KOPT-K1 (cell line): ENCODE measurements around the gene SRGAP1.
"Not testable (repeated sequence)": the region's sequence is repeated elsewhere in the genome, so short reads cannot be mapped to it uniquely, and the experiment has no call there.

Source experiments
- H3K27ac ChIP-seq: fragments of 200-600 bp; sonication (generic); 2 replicates; pipeline ENCODE4 v1.5.1; 2016; ENCODE audit warnings: antibody characterized with exemption, mild to moderate bottlenecking, low read depth, low read length; ENCODE audit not compliant: poor library complexity, severe bottlenecking
- H3K36me3 ChIP-seq: fragments of 200-600 bp; sonication (generic); 2 replicates; pipeline ENCODE4 v1.5.1; 2017; ENCODE audit warnings: antibody characterized with exemption, mild to moderate bottlenecking, low read length, moderate library complexity; ENCODE audit not compliant: insufficient read depth
- H3K9me3 ChIP-seq: fragments of 200-600 bp; sonication (generic); 2 replicates; pipeline ENCODE4 v1.5.1; 2017; ENCODE audit warnings: antibody characterized with exemption, low read length, mild to moderate bottlenecking; ENCODE audit not compliant: insufficient read depth, poor library complexity, severe bottlenecking

Gene SRGAP1

DNA sequence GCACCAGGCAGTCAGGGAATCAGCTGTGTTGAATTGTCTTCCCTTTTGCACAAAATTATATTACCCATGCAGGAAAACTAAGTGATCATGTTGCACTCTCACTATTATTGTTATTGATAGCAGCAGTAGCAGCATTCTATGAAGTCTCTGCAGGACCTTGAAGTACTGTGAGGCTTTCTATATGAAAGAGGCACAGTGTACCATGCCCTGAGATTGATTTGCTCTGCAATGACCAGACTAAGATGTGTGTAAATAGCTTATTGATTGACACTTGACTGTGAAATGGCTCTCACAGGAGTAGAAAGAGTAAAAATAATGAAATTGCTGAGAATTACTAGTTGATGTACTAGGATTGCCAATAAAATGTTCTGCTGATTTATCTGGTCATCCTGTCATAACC is 277.7 kb downstream of the SRGAP1 start:
- Histone ChIP-seq H3K36me3 (no peaks in the 10 kb centered on the region), H3K27ac (no peak overlapping the region), H3K9me3 (no peaks in the 10 kb centered on the region)

DNA sequence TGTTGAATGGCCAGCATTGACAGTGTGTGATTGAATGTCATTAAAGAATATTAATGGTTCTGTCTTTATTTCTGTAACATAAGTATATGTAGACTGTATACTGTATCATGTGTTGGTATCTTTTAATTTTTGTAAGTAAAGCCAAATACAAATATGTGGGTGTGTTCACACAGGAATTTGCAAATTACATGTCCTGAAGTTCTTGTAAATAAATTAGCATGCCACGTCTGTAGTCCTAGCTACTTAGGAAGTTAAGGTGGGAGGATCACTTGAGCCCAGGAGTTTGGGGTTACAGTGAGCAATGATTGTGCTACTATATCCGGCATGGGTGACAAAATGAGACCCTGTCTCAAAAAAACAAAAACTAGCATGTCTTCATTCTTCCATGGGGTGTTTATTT is 278.5 kb downstream of the SRGAP1 start:
- no peak overlapping the region for H3K27ac ChIP-seq
- H3K36me3 ChIP-seq = no peaks in the 10 kb centered on the region
- H3K9me3 ChIP-seq = no peaks in the 10 kb centered on the region

DNA sequence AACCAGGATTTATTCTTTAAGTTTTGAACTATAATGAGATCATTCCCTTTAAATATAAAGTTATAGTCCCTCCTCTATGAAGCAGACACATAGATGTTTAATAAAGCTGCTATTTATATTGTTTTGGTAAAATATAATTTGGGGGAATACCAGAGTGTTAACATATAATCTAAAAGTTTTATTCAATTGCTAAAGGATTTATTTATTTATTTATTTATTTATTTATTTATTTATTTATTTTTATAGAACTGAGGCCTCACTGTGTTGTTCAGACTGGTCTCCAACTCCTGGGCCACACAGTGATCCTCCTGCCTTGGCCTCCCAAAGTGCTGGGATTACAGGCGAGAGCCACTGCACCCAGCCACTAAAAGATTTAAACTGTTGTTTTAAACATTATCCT is 278.9 kb downstream of the SRGAP1 start:
- H3K27ac ChIP-seq = no peak overlapping the region
- no peaks in the 10 kb centered on the region for H3K9me3 ChIP-seq
- no peaks in the 10 kb centered on the region for H3K36me3 ChIP-seq

DNA sequence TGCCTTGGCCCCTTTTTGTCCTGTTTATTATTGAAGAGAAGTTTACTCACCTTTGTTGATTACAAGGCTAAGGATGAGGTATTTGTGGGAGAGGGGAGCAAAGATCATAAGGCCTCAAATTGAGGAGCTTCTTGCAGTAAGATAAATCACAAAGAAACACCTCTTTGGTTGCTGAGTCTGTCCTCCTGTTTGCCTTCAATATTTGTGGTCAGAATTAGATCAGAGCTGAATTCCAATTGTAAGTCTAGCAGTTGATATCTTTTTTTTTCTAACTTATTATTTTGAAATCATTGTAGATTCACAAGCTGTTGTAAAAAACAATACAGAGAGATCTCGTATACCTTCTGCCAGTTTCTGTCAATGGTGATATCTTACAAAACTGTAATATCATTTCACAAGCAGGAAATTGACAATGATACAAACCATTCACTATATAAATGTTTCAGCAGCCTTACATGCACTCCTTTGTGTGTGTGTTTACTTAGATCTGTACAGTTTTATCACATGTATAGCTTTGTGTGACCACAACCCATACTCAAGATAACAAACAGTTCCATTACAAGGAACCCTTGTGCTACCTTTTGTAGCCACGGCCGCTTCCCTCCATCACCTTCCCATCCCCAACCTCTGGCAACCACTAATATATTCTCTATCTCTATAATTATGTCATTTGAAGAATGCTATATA is 280.2 kb downstream of the SRGAP1 start:
- Histone ChIP-seq H3K9me3 (no peaks in the 10 kb centered on the region), H3K27ac (no peak overlapping the region), H3K36me3 (no peaks in the 10 kb centered on the region)

DNA sequence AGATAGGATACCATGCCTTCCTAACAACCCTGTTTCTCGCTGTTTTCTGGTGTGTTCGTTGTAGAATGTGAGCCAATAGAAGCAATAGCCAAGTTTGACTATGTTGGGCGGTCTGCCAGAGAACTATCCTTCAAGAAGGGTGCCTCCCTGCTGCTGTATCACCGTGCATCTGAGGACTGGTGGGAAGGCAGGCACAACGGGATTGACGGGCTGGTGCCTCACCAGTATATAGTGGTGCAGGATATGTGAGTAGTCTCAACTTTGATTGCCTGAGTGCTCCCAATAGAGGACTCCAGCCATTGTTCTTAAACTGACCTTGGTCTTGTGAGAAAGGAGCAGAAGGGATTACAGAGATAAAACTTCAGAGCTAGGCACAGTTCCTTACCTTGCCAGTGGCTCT is 281.4 kb downstream of the SRGAP1 start:
- H3K27ac ChIP-seq = no peak overlapping the region
- no peaks in the 10 kb centered on the region for H3K36me3 ChIP-seq
- no peaks in the 10 kb centered on the region for H3K9me3 ChIP-seq

DNA sequence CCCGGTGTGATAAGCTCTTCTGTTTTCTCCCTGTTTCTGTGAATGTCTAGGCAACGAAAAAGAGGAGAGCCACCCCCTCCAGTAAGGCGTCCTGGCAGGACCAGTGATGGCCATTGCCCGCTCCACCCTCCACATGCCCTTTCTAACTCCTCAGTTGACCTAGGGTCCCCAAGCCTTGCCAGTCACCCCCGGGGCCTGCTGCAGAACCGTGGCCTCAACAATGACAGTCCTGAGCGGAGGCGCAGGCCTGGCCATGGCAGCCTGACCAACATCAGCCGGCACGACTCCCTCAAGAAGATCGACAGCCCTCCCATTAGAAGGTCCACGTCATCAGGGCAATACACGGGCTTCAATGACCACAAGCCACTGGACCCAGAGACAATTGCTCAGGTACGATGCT is 283.3 kb downstream of the SRGAP1 start:
- Histone ChIP-seq H3K36me3 (no peaks in the 10 kb centered on the region), H3K27ac (no peak overlapping the region), H3K9me3 (no peaks in the 10 kb centered on the region)

DNA sequence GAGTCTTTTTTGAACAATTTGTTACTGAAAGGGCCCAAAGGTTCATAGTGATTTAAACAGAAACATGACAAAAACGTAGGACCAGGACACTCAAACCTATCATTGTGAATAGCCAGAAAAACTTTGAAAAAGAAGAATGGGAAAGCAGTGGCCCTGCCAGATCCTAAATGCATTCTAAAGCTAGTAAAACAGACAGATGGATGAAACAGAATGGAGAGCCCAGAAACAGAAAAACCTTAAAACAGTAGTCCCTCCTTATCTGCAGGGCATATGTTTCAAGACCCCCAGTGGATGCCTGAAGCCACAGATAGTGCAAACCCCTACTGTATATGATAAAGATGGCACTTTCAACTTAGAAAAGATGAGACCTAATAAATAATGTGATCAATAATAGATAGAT is 283.9 kb downstream of the SRGAP1 start:
- Histone ChIP-seq H3K27ac (no peak overlapping the region), H3K9me3 (no peaks in the 10 kb centered on the region), H3K36me3 (no peaks in the 10 kb centered on the region)

DNA sequence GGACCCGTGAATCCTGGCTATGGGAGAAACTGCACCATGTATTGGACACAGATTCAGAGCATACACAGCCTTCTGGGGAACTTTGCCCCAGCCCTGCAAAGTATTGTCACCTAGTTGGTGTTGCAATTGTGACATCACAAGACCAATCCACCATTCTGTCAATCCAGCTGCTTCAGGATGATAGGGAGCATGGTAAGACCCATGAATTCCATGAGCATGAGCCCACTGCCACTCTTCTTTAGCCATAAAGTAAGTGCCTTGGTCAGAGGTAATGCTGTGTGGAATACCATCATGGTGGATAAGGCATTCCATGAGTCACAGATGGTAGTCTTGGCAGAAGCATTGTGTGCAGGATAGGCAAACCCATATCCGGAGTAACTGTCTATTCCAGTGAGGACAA is 286.0 kb downstream of the SRGAP1 start:
- not testable (repeated sequence) for H3K9me3 ChIP-seq

DNA sequence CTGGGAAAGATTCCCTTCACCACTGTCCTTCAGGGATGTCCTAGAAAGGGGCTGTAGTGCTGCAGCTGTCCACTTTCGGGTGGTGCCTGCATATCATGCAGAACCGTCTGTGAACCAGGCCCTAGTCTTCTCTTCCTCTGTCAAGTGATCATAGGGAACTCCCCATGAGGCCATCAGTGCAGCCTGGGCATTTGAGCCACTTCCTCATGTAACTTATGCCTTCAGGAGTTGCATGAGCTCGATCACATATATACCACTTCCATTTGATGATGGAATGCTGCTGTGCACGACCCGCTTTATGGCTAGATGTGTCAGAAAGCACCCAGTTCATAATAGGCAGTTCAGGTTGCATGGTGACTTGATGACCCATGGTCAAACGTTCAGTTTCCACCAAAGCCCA is 287.0 kb downstream of the SRGAP1 start:
- H3K9me3 ChIP-seq, H3K27ac ChIP-seq, H3K36me3 ChIP-seq: not testable (repeated sequence)

More for the DNA sequence above, 286.0 kb downstream of the SRGAP1 start:
- H3K27ac ChIP-seq, H3K36me3 ChIP-seq: not testable (repeated sequence)

DNA sequence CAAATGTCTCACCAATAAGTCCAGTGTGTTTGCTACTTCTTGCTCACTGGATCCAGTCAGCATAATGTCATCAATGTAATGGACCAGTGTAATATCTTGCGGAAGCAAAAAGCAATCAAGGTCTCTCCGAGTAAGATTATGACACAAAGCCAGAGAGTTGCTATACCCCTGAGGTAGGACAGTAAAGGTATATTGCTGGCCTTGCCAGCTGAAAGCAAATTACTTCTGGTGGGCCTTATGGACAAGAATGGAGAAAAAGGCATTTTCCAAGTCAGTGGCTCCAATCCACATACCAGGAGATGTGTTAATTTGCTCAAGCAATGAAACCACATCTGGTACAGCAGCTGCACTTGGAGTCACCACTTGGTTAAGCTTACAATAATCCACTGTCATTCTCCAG is 288.2 kb downstream of the SRGAP1 start:
- not testable (repeated sequence) for H3K27ac ChIP-seq, H3K36me3 ChIP-seq

DNA sequence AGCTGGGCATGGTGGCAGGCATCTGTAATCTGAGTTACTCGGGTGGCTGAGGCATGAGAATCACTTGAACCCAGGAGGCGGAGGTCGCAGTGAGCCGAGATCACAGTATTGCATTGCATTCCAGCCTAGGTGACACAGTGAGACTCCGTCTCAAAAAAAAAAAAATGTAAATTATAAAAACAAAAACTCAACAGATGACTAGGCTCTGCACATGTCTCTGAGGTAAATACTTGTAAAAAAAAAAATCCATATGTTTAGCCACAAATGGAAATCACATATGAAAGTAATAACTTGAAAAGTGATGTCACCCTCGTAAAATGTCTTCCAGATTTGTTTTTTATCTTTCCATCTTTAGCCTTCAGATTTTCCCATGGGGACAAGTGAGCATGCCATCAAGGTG is 292.6 kb downstream of the SRGAP1 start:
- Histone ChIP-seq H3K9me3 (no peaks in the 10 kb centered on the region), H3K27ac (no peak overlapping the region), H3K36me3 (no peaks in the 10 kb centered on the region)

More for the DNA sequence above, 288.2 kb downstream of the SRGAP1 start:
- H3K9me3 ChIP-seq = not testable (repeated sequence)

DNA sequence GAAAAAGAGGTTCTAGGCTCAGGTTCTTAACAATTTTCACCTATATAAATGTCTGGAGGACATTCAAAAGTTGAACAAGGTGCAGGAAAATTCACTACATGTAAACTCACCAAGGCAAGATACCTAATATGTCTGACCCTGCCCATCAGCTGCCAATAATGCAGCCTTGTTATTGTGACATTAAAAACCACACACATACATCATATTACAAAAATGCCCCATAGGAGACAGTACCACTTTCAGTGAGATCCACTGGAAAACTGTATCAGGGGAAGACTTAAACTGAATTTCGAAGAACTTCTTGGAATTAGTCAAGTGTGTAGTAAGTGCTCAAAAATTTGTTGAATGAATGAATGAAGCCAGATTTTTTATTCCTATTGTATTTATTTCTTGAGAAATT is 294.5 kb downstream of the SRGAP1 start:
- Histone ChIP-seq H3K36me3 (no peaks in the 10 kb centered on the region), H3K9me3 (no peaks in the 10 kb centered on the region), H3K27ac (no peak overlapping the region)

DNA sequence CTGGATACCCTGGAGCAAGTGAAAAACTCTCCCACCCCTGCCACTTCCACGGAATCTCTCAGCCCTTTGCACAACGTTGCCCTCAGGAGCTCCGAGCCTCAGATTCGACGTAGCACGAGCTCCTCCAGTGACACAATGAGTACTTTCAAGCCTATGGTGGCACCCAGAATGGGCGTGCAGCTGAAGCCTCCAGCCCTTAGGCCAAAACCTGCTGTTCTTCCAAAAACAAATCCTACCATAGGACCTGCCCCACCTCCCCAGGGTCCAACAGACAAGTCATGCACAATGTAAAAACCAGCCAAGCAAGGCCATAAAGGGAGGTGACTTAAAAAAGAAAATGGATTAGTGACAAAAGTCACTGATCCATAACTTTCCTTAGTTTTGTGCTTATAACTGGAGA is 297.9 kb downstream of the SRGAP1 start:
- no peak overlapping the region for H3K27ac ChIP-seq
- no peaks in the 10 kb centered on the region for H3K9me3 ChIP-seq
- no peaks in the 10 kb centered on the region for H3K36me3 ChIP-seq

DNA sequence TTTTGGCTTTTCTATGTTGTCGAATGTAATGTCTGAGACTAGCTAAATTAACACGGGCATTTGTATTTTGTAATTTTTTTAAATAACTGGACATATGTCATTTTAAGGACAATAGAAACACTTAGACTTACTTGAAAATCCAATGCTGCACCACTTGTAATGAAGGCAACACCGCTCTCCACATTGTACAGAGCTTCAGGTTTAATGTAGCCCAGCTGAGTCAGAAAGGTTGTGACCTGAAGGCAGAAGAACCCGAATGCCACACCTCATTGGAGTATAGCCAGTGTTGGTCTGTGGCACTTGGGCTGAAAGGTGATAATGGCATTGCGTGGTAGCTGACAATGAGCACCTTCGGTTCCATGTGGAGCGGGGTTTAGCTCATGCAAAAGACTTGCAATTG is 298.3 kb downstream of the SRGAP1 start:
- no peaks in the 10 kb centered on the region for H3K36me3 ChIP-seq
- H3K27ac ChIP-seq = no peak overlapping the region
- H3K9me3 ChIP-seq = no peaks in the 10 kb centered on the region

DNA sequence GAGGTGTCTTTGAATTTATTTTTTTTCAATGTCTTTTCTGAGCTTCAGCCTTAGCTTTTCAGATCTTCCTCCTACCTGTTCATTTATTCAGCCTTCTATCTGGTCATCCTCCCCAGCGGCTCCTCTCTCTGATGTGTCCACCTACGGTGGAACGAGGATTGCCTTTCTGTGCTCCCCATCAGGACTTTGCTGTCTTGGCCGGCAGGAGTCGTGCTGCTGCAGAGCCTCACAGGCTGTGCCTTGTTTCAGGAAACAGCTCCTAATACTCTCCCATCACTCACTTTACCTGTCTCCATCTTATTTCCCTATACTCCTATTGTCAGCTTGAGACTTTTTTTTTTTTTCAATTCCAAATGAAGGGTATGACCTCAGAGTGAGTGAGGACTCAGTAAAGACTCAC is 300.7 kb downstream of the SRGAP1 start:
- Histone ChIP-seq H3K9me3 (no peaks in the 10 kb centered on the region), H3K36me3 (no peaks in the 10 kb centered on the region), H3K27ac (no peak overlapping the region)

DNA sequence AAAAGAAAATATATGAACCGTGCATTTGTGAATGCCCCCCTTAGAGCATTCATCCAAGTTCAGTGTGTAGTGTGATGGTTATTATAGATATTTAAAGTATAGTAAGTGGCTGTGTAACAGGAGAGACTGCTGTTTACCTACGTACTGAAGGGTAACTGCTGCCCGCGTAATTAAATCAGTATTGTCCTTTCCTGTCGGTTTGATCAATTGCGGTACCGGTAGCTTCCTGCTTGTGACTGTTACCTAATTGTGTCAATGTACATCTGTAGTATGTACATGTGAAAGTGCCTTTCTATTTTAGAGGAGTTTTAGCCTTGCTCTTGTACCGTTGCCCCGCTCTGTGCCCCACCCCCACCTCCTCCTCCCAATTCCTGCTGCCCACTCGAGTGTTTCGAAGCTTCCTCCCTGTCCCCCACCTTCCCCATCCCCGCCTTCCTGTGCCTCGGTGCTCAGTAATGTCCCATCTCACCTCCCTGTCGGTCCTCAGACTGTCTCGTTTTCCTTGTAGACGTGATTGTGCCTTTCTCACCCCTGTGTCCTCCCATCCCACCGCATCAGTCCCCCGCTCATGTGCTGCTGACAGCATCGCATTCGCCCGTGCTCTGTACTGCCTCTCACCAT is 302.6 kb downstream of the SRGAP1 start:
- Histone ChIP-seq H3K27ac (no peak overlapping the region), H3K9me3 (no peaks in the 10 kb centered on the region), H3K36me3 (no peaks in the 10 kb centered on the region)
